Measurements from ENCODE around the gene CST9.

Gene CST9

GRCh38 chr20:23609486-23610109, 3.9 kb upstream of the CST9 start:
- no peak for TF ChIP-seq EZH2phosphoT487 (IDR thresholded peaks at IDR 0.05; ENCODE audit: low read length)
- TF ChIP-seq CTCF (IDR thresholded peaks at IDR 0.05; ENCODE audit: low read length), result no peak
- no peak for TF ChIP-seq EZH2 (optimal IDR thresholded peaks at IDR 0.05; ENCODE audit: low read depth, low read length)
- no peak overlapping the region for H3K27ac ChIP-seq (ENCODE audit: low read length)
- peak; percentile 36 for DNase-seq
- no peak overlapping the region for H3K4me2 ChIP-seq (ENCODE audit: low read depth, low read length)
- no peaks in the 10 kb centered on the region for H3K36me3 ChIP-seq (replicated peaks; ENCODE audit: insufficient read depth, low read length)
- no peak overlapping the region for H3K9ac ChIP-seq (ENCODE audit: low read length)
- H2AFZ ChIP-seq (ENCODE audit: low read length), result no peak overlapping the region
- H3K9me3 ChIP-seq (replicated peaks; ENCODE audit: insufficient read depth, low read length), result no peaks in the 10 kb centered on the region
- no peaks in the 10 kb centered on the region for H3K27me3 ChIP-seq (replicated peaks; ENCODE audit: insufficient read depth, low read length)
- H3K4me3 ChIP-seq (ENCODE audit: low read length), result no peak overlapping the region
- H3F3A ChIP-seq (ENCODE audit: insufficient read depth, low read length), result no peaks in the 10 kb centered on the region
- no peaks in the 10 kb centered on the region for H3K4me1 ChIP-seq (ENCODE audit: low read length)
- no peaks in the 10 kb centered on the region for H3K9me2 ChIP-seq (replicated peaks; ENCODE audit: insufficient read depth, low read length)
- no peaks in the 10 kb centered on the region for H4K20me1 ChIP-seq (ENCODE audit: insufficient read depth, low read length)
- H3K79me2 ChIP-seq (ENCODE audit: low read length), result no peaks in the 10 kb centered on the region

GRCh38 chr20:23608251-23608846, 2.6 kb upstream of the CST9 start:
- H4K20me1 ChIP-seq (ENCODE audit: insufficient read depth, low read length), result no peaks in the 10 kb centered on the region
- no peaks in the 10 kb centered on the region for H3K36me3 ChIP-seq (replicated peaks; ENCODE audit: insufficient read depth, low read length)
- H3K27ac ChIP-seq (ENCODE audit: low read length), result no peak overlapping the region
- H3K4me2 ChIP-seq (ENCODE audit: low read depth, low read length), result no peak overlapping the region
- no peak overlapping the region for H3K4me3 ChIP-seq (ENCODE audit: low read length)
- no peaks in the 10 kb centered on the region for H3K27me3 ChIP-seq (replicated peaks; ENCODE audit: insufficient read depth, low read length)
- H3F3A ChIP-seq (ENCODE audit: insufficient read depth, low read length), result no peaks in the 10 kb centered on the region
- H3K9ac ChIP-seq (ENCODE audit: low read length), result no peak overlapping the region
- TF ChIP-seq EZH2phosphoT487 (IDR thresholded peaks at IDR 0.05; ENCODE audit: low read length), result no peak
- TF ChIP-seq EZH2 (optimal IDR thresholded peaks at IDR 0.05; ENCODE audit: low read depth, low read length), result no peak
- no peak for TF ChIP-seq CTCF (IDR thresholded peaks at IDR 0.05; ENCODE audit: low read length)
- H2AFZ ChIP-seq (ENCODE audit: low read length), result no peak overlapping the region
- no peaks in the 10 kb centered on the region for H3K9me3 ChIP-seq (replicated peaks; ENCODE audit: insufficient read depth, low read length)
- H3K79me2 ChIP-seq (ENCODE audit: low read length), result no peaks in the 10 kb centered on the region
- no peak for DNase-seq
- no peaks in the 10 kb centered on the region for H3K9me2 ChIP-seq (replicated peaks; ENCODE audit: insufficient read depth, low read length)
- no peaks in the 10 kb centered on the region for H3K4me1 ChIP-seq (ENCODE audit: low read length)

GRCh38 chr20:23607497-23608245, 2.0 kb upstream of the CST9 start:
- H2AFZ ChIP-seq (ENCODE audit: low read length), result no peak overlapping the region
- no peaks in the 10 kb centered on the region for H3K36me3 ChIP-seq (replicated peaks; ENCODE audit: insufficient read depth, low read length)
- no peaks in the 10 kb centered on the region for H3K27me3 ChIP-seq (replicated peaks; ENCODE audit: insufficient read depth, low read length)
- H3F3A ChIP-seq (ENCODE audit: insufficient read depth, low read length), result no peaks in the 10 kb centered on the region
- no peak for TF ChIP-seq EZH2phosphoT487 (IDR thresholded peaks at IDR 0.05; ENCODE audit: low read length)
- TF ChIP-seq EZH2 (optimal IDR thresholded peaks at IDR 0.05; ENCODE audit: low read depth, low read length), result no peak
- no peak for TF ChIP-seq CTCF (IDR thresholded peaks at IDR 0.05; ENCODE audit: low read length)
- no peak overlapping the region for H3K4me2 ChIP-seq (ENCODE audit: low read depth, low read length)
- no peak for DNase-seq
- no peaks in the 10 kb centered on the region for H3K9me3 ChIP-seq (replicated peaks; ENCODE audit: insufficient read depth, low read length)
- no peaks in the 10 kb centered on the region for H3K79me2 ChIP-seq (ENCODE audit: low read length)
- no peaks in the 10 kb centered on the region for H3K4me1 ChIP-seq (ENCODE audit: low read length)
- H3K9ac ChIP-seq (ENCODE audit: low read length), result no peak overlapping the region
- H3K27ac ChIP-seq (ENCODE audit: low read length), result no peak overlapping the region
- no peak overlapping the region for H3K4me3 ChIP-seq (ENCODE audit: low read length)
- H3K9me2 ChIP-seq (replicated peaks; ENCODE audit: insufficient read depth, low read length), result no peaks in the 10 kb centered on the region
- no peaks in the 10 kb centered on the region for H4K20me1 ChIP-seq (ENCODE audit: insufficient read depth, low read length)
